Measurements from ENCODE around the gene ZNF14.

DNA sequence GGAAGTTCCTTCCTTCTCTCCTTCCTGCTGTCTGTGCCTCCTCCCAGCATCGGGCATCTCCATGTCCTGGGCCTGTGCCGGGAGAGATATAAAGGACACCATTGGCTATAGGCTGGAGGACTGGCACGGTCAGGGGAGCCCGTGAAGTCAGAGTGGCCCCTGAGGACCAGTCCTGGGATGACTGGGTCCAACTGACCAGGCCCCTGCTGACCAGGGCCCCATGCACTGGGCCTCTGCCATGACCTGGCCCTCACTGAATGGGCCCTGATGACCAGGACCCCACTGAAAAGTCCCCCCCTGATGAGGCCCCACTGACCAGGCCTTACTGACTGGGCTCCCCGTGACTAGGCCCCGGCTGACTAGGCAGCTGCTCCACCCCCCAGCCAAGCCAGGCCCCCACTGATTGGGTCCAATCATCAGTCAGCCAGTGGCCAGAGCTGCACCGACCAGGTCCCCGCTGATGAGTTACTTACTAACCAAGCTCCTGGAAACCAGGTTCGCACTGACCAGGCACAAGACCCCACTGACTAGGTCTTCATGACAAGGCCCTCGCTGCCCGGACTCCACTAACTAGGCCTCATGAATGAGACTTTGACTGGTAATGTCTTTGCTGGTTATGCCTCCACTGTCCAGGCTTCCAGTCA is 20.0 kb upstream of the ZNF14 start:
- TF ChIP-seq GATAD2B (IDR thresholded peaks at IDR 0.05; ENCODE audit: borderline replicate concordance) (no peak), ZNF143 (CRISPR knock-in tag; IDR thresholded peaks at IDR 0.05) (no peak), POLR2AphosphoS5 (IDR thresholded peaks at IDR 0.05; ENCODE audit: control insufficient read depth, insufficient read depth, low read depth, low read length) (no peak), CTCF (IDR thresholded peaks at IDR 0.05 in 2 of 3, conservative IDR thresholded peaks at IDR 0.05 in 1 of 3; ENCODE audit: insufficient read depth in 2 of 3, low read depth in 1 of 3, low read length in 3 of 3) (no peak), HSF4 (CRISPR knock-in tag; IDR thresholded peaks at IDR 0.05; ENCODE audit: borderline replicate concordance) (no peak), PHTF2 (CRISPR knock-in tag; IDR thresholded peaks at IDR 0.05) (no peak), EZH2 (IDR thresholded peaks at IDR 0.05; ENCODE audit: borderline replicate concordance, low read depth, low read length) (no peak)

Measured in K562 (cell line).